Measurements from ENCODE around the gene SLC12A1.

DNA sequence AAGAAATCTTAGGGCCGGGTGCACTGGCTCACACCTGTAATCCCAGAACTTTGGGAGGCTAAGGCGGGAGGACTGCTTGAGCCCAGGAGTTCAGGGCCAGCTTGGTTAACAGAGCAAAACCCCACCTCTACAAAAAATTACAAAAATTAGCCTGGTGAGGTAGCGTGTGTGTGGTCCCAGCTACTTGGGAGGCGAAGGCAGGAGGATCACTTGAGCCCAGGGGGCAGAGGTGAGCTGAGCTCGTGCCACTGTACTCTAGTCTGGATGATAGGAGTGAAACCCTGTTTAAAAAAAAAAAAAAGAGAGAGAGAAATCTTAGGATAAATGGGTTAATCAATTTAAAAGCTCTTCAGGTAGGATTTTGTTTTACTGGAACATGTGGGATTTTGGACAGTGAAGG is 93.9 kb downstream of the SLC12A1 start:
- TF ChIP-seq POLR2A (IDR thresholded peaks at IDR 0.05), result no peak
- TF ChIP-seq, protein P1, sequence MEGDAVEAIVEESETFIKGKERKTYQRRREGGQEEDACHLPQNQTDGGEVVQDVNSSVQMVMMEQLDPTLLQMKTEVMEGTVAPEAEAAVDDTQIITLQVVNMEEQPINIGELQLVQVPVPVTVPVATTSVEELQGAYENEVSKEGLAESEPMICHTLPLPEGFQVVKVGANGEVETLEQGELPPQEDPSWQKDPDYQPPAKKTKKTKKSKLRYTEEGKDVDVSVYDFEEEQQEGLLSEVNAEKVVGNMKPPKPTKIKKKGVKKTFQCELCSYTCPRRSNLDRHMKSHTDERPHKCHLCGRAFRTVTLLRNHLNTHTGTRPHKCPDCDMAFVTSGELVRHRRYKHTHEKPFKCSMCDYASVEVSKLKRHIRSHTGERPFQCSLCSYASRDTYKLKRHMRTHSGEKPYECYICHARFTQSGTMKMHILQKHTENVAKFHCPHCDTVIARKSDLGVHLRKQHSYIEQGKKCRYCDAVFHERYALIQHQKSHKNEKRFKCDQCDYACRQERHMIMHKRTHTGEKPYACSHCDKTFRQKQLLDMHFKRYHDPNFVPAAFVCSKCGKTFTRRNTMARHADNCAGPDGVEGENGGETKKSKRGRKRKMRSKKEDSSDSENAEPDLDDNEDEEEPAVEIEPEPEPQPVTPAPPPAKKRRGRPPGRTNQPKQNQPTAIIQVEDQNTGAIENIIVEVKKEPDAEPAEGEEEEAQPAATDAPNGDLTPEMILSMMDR (IDR thresholded peaks at IDR 0.05), result no peak

Measured in right lobe of liver (tissue), 4 donors.